Naive thymus-derived CD8-positive, alpha-beta T cell (primary cell): ENCODE results near the gene WDR1. TPM values are rescaled to one million over a fixed set of nuclear protein-coding genes. Genes with fewer than 3 reads are reported as not detected.

Experiments used
- ATAC-seq, 2 donors: fragments of 150-1000 bp; cut with Tn5 transposase in 1 of 2; sonication (Bioruptor Pico), chemical (Tn5 transposase) in 1 of 2; 1 replicate in 1 of 2; 2 replicates in 1 of 2; pipeline ENCODE4 v1.10.0; 2021; ENCODE audit warnings: mild to moderate bottlenecking in 2 of 2, moderate library complexity in 2 of 2
- POLR2A ChIA-PET: fragments of 350-600 bp; sonication (Branson Sonifier 250); formaldehyde crosslinking; loops from one replicate; lab custom pipeline; 2021; ENCODE audit warnings: antibody characterized with exemption; lab: Charles Lee
- DNase-seq, 10 donors: peaks; one replicate each; pipeline versions ENCODE4 v3.0.0 to v3.0.0-alpha.2; 2020 to 2022
- H3K27ac Mint-ChIP-seq, 10 donors: one replicate each; pipeline ENCODE4 v1.8.0; 2020 to 2022; ENCODE audit warnings: mild to moderate bottlenecking in 10 of 10, mixed read lengths in 10 of 10, moderate library complexity in 4 of 10, inconsistent platforms in 1 of 10
- H3K27me3 Mint-ChIP-seq, 5 donors: one replicate each; pipeline ENCODE4 v1.8.0; 2021 to 2022; ENCODE audit warnings: mixed read lengths in 5 of 5
- H3K36me3 Mint-ChIP-seq, 3 donors: one replicate each; pipeline ENCODE4 v1.8.0; 2020 to 2022; ENCODE audit warnings: mixed read lengths in 3 of 3, mild to moderate bottlenecking in 2 of 3, inconsistent platforms in 1 of 3
- H3K4me1 Mint-ChIP-seq, 4 donors: one replicate each; pipeline ENCODE4 v1.8.0; 2021 to 2022; ENCODE audit warnings: mixed read lengths in 4 of 4
- H3K4me3 Mint-ChIP-seq, 10 donors: one replicate each; pipeline ENCODE4 v1.8.0; 2020 to 2022; ENCODE audit warnings: mild to moderate bottlenecking in 10 of 10, mixed read lengths in 10 of 10, moderate library complexity in 6 of 10, inconsistent platforms in 1 of 10
- H3K9me3 Mint-ChIP-seq, 9 donors: one replicate each; pipeline ENCODE4 v1.8.0; 2020 to 2022; ENCODE audit warnings: mixed read lengths in 9 of 9, mild to moderate bottlenecking in 3 of 9, inconsistent platforms in 1 of 9, moderate library complexity in 1 of 9
- polyA plus RNA-seq, 3 donors: library from polyadenylated mRNA; unstranded; fragments of 300-500 nt; fragmentation: Illumina TruSeq; gene quantifications; one replicate each; pipeline ENCODE4 v1.2.3, GENCODE V29; 2021
- total RNA-seq, 8 experiments: library from RNA in 2 of 8; stranded (reverse) in 2 of 8; gene quantifications; one replicate each; pipeline ENCODE4 v1.2.3 and lab custom pipeline; 2021 to 2026

The WDR1 gene
- total and polyA plus RNA-seq, 5 experiments from 2014 or later, result 295 to 378 (median 304) TPM

- no peak for DNase-seq
- no peaks in the 10 kb centered on the region for H3K27me3 Mint-ChIP-seq
- peak overlapping the region; percentile 46 to 97 (median 76) for H3K4me3 Mint-ChIP-seq
- no peak for ATAC-seq
- peaks cover 71 to 100% (median 99%) of the 10 kb centered on the region in 4 donors for H3K4me1 Mint-ChIP-seq
- H3K9me3 Mint-ChIP-seq, result no peaks in the 10 kb centered on the region
- POLR2A ChIA-PET, result interaction anchor here (2.6 to 20.5 kb wide), 2 partner anchors 7 to 14 kb away, joined by 21 to 349 read pairs; partner anchors contain the start of gene WDR1
- H3K36me3 Mint-ChIP-seq, result peaks cover 8 to 92% (median 18%) of the 10 kb centered on the region in 3 donors
- H3K27ac Mint-ChIP-seq, result peak overlapping the region; percentile 90 to 96 (median 93)
Observed at GRCh38 chr4:10109995-10110670, 6.5 kb downstream of the WDR1 start.

GRCh38 chr4:10108818-10109783 lies 7.5 kb downstream of the WDR1 start:
- POLR2A ChIA-PET, result interaction anchor here (0.6 to 20.5 kb wide), 3 partner anchors 8 to 27 kb away, joined by 3 to 349 read pairs (median 21); partner anchors contain the start of gene WDR1
- peaks cover 8 to 90% (median 16%) of the 10 kb centered on the region in 3 donors for H3K36me3 Mint-ChIP-seq
- peak overlapping the region; percentile 46 to 97 (median 76) for H3K4me3 Mint-ChIP-seq
- peak in 1 of 10 donors; percentile 28 for DNase-seq
- H3K27ac Mint-ChIP-seq, result peak overlapping the region; percentile 91 to 96 (median 93)
- no peaks in the 10 kb centered on the region for H3K27me3 Mint-ChIP-seq
- H3K4me1 Mint-ChIP-seq, result peaks cover 75 to 100% (median 99%) of the 10 kb centered on the region in 4 donors
- ATAC-seq, result peak; percentile 35 to 63
- H3K9me3 Mint-ChIP-seq, result no peaks in the 10 kb centered on the region

GRCh38 chr4:10108391-10108790 lies 8.2 kb downstream of the WDR1 start:
- H3K27me3 Mint-ChIP-seq, result no peaks in the 10 kb centered on the region
- POLR2A ChIA-PET, result interaction anchor here (0.6 to 20.5 kb wide), 4 partner anchors 9 to 66 kb away, joined by 3 to 349 read pairs (median 12); partner anchors contain the start of gene WDR1
- ATAC-seq (no peak), DNase-seq (no peak)
- H3K27ac Mint-ChIP-seq, result peak overlapping the region; percentile 91 to 96 (median 93)
- H3K4me1 Mint-ChIP-seq, result peaks cover 72 to 100% (median 98%) of the 10 kb centered on the region in 4 donors
- H3K9me3 Mint-ChIP-seq, result no peaks in the 10 kb centered on the region
- peak overlapping the region; percentile 46 to 97 (median 76) for H3K4me3 Mint-ChIP-seq
- peaks cover 1 to 87% (median 11%) of the 10 kb centered on the region in 3 donors for H3K36me3 Mint-ChIP-seq

GRCh38 chr4:10107111-10108091 lies 9.2 kb downstream of the WDR1 start:
- POLR2A ChIA-PET, result interaction anchor here (1.2 to 20.5 kb wide), 8 partner anchors 8 to 350 kb away, joined by 3 to 349 read pairs (median 6); partner anchors contain the start of genes WDR1 and ZNF518B
- Mint-ChIP-seq H3K9me3 (no peaks in the 10 kb centered on the region), H3K4me1 (peaks cover 73 to 100% (median 98%) of the 10 kb centered on the region in 4 donors), H3K36me3 (peaks cover 0 to 87% (median 10%) of the 10 kb centered on the region in 3 donors), H3K27me3 (no peaks in the 10 kb centered on the region), H3K4me3 (peak overlapping the region; percentile 48 to 97 (median 77)), H3K27ac (peak overlapping the region; percentile 74 to 96 (median 93))
- ATAC-seq (no peak), DNase-seq (no peak)

- peak overlapping the region; percentile 47 to 97 (median 77) for H3K4me3 Mint-ChIP-seq
Observed at GRCh38 chr4:10106421-10107039, 10.1 kb downstream of the WDR1 start.

GRCh38 chr4:10105920-10106319 lies 10.7 kb downstream of the WDR1 start:
- Mint-ChIP-seq H3K27ac (peak overlapping the region; percentile 89 to 96 (median 92)), H3K9me3 (no peaks in the 10 kb centered on the region), H3K27me3 (no peaks in the 10 kb centered on the region), H3K36me3 (peaks cover 0 to 87% (median 8%) of the 10 kb centered on the region in 3 donors), H3K4me3 (peak overlapping the region; percentile 47 to 97 (median 79)), H3K4me1 (peaks cover 73 to 100% (median 98%) of the 10 kb centered on the region in 4 donors)
- POLR2A ChIA-PET, result interaction anchor here (1.4 to 20.5 kb wide), 5 partner anchors 9 to 34 kb away, joined by 3 to 349 read pairs (median 7); partner anchors contain the start of gene WDR1
- DNase-seq, result no peak
- ATAC-seq, result no peak

More at GRCh38 chr4:10106421-10107039, 10.1 kb downstream of the WDR1 start:
- Mint-ChIP-seq H3K27ac (peak overlapping the region; percentile 77 to 96 (median 92)), H3K36me3 (peaks cover 0 to 88% (median 14%) of the 10 kb centered on the region in 3 donors), H3K27me3 (no peaks in the 10 kb centered on the region), H3K4me1 (peaks cover 75 to 100% (median 98%) of the 10 kb centered on the region in 4 donors), H3K9me3 (no peaks in the 10 kb centered on the region)
- ATAC-seq (peak; percentile 58 to 70), DNase-seq (peak in 3 of 10 donors; percentile 30 to 72 (median 61))
- POLR2A ChIA-PET, result interaction anchor here (1.3 to 20.5 kb wide), 6 partner anchors 8 to 350 kb away, joined by 3 to 349 read pairs (median 6); partner anchors contain the start of genes WDR1 and ZNF518B

- Mint-ChIP-seq H3K27ac (peak overlapping the region; percentile 89 to 96 (median 92)), H3K27me3 (no peaks in the 10 kb centered on the region), H3K4me1 (peaks cover 74 to 100% (median 98%) of the 10 kb centered on the region in 4 donors), H3K9me3 (no peaks in the 10 kb centered on the region), H3K36me3 (peaks cover 0 to 85% (median 7%) of the 10 kb centered on the region in 3 donors), H3K4me3 (peak overlapping the region; percentile 27 to 94 (median 78))
- POLR2A ChIA-PET, result interaction anchor here (1.0 to 2.0 kb wide), 4 partner anchors 10 to 13 kb away, joined by 3 to 12 read pairs (median 6); partner anchors contain the start of gene WDR1
- ATAC-seq, result no peak
- DNase-seq, result no peak
Observed at GRCh38 chr4:10105421-10105820, 11.2 kb downstream of the WDR1 start.

GRCh38 chr4:10104991-10105276 lies 11.7 kb downstream of the WDR1 start:
- Mint-ChIP-seq H3K27me3 (no peaks in the 10 kb centered on the region), H3K27ac (peak overlapping the region; percentile 89 to 96 (median 92)), H3K36me3 (peaks cover 0 to 85% (median 4%) of the 10 kb centered on the region in 3 donors), H3K4me1 (peaks cover 76 to 100% (median 98%) of the 10 kb centered on the region in 4 donors), H3K9me3 (no peaks in the 10 kb centered on the region), H3K4me3 (peak overlapping the region; percentile 53 to 94 (median 78))
- POLR2A ChIA-PET, result interaction anchor here (1.0 to 17.3 kb wide), 2 partner anchors 11 kb away, joined by 3 to 349 read pairs; partner anchors contain the start of gene WDR1
- no peak for ATAC-seq
- no peak for DNase-seq

GRCh38 chr4:10104211-10104990 lies 12.2 kb downstream of the WDR1 start:
- Mint-ChIP-seq H3K27me3 (no peaks in the 10 kb centered on the region), H3K27ac (peak overlapping the region; percentile 89 to 96 (median 92)), H3K36me3 (peaks cover 0 to 82% (median 4%) of the 10 kb centered on the region in 3 donors), H3K4me3 (peak overlapping the region; percentile 53 to 94 (median 79)), H3K9me3 (no peaks in the 10 kb centered on the region), H3K4me1 (peaks cover 76 to 100% (median 98%) of the 10 kb centered on the region in 4 donors)
- POLR2A ChIA-PET, result interaction anchor here (1.0 to 17.3 kb wide), 3 partner anchors 10 to 17 kb away, joined by 3 to 349 read pairs (median 3); partner anchors contain the start of gene WDR1
- ATAC-seq (no peak), DNase-seq (no peak)
